Subcutaneous adipose tissue (tissue), 4 donors: ENCODE measurements around the gene TRIM17. TPM values are rescaled to one million over a fixed set of nuclear protein-coding genes. Genes with fewer than 3 reads are reported as not detected.

ENCODE experiments used
- total RNA-seq, 4 donors: library from RNA; depleted of rRNA; stranded (reverse); fragments of >200 nt; gene quantifications; one replicate each; pipeline ENCODE4 v1.1.0, GENCODE V29; 2016
- TF ChIP-seq, protein P1 (sequence below): fragments of 450-650 bp; IDR thresholded peaks from one replicate; pipeline ENCODE4 v1.5.1; 2016; ENCODE audit warnings: low read depth, mild to moderate bottlenecking, control low read depth, antibody characterized with exemption, moderate library complexity

The TRIM17 gene
- total RNA-seq, 4 donors from 2014 or later, result not detected

DNA sequence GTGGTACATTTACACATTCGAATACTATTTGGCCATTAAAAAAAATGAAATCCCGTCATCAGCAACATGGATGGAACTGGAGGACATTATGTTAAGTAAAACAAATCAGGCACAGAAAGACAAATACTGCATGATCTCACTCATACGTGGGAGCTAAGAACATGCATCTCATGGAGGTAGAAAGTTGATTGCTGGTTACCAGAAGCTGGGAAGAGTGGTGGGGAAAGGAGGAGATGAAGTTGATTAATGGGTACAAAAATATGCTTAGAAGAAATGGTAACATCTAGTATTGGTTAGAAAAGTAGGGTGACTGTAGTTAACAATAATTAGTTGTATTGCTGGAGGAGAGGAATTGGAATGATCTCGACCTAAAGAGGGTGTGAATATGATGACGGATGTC lies 45.9 kb upstream of the TRIM17 start:
- TF ChIP-seq, protein P1, sequence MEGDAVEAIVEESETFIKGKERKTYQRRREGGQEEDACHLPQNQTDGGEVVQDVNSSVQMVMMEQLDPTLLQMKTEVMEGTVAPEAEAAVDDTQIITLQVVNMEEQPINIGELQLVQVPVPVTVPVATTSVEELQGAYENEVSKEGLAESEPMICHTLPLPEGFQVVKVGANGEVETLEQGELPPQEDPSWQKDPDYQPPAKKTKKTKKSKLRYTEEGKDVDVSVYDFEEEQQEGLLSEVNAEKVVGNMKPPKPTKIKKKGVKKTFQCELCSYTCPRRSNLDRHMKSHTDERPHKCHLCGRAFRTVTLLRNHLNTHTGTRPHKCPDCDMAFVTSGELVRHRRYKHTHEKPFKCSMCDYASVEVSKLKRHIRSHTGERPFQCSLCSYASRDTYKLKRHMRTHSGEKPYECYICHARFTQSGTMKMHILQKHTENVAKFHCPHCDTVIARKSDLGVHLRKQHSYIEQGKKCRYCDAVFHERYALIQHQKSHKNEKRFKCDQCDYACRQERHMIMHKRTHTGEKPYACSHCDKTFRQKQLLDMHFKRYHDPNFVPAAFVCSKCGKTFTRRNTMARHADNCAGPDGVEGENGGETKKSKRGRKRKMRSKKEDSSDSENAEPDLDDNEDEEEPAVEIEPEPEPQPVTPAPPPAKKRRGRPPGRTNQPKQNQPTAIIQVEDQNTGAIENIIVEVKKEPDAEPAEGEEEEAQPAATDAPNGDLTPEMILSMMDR, result no peak

- TF ChIP-seq, protein P1, result no peak
These were observed 44.2 kb upstream of the TRIM17 start for GRCh38 chr1:228460821-228461220.

GRCh38 chr1:228459091-228459993 lies 42.7 kb upstream of the TRIM17 start:
- TF ChIP-seq, protein P1, result no peak

DNA sequence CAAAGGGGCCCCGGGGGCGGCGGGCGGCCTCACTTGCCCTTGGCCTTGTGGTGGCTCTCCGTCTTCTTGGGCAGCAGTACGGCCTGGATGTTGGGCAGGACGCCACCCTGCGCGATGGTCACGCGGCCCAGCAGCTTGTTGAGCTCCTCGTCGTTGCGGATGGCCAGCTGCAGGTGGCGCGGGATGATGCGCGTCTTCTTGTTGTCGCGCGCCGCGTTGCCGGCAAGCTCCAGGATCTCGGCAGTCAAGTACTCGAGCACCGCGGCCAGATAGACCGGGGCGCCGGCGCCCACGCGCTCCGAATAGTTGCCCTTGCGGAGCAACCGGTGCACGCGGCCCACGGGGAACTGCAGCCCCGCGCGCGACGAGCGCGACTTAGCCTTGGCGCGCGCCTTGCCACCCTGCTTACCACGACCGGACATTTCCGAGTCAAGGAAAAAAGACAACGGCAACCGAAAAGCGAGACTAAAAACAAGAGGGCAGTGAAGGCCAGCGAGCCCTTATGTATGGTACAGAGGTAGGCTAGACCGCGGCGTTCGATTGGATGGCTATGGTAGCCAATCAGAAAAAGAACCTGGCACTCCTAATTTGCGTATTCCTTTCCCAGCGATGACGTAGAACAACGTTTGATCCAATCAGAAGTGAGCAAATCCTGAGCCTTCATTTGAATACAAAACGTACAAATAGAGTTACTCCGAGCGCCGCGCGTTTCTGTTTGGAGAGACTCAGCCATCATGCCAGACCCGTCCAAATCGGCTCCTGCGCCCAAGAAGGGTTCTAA lies 40.9 kb upstream of the TRIM17 start:
- TF ChIP-seq, protein P1, result no peak

DNA sequence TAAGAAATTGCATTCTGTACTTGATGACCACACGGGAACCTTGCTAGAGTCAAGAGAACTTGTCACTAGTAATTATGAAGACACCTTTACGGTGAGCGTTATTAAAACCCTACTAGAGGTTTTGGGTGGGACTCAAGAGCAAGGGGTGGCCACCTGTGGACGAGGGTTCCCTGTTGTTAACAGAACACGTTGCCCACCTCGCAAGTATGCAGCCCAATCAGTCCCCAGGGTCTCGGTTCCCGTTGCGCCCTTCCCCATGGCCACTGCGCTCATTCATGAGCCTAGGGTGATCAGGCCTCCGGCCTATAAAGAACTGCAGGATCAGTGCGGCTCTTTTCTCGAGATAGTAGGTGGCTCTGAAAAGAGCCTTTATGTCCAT lies 40.3 kb upstream of the TRIM17 start:
- TF ChIP-seq, protein P1, result no peak

- TF ChIP-seq, protein P1, result no peak
These were observed 39.8 kb upstream of the TRIM17 start for GRCh38 chr1:228456252-228457016.
